ENCODE results near the gene GALNT17. TPM values are rescaled to one million over a fixed set of nuclear protein-coding genes. Genes with fewer than 3 reads are reported as not detected.

The GALNT17 gene
- polyA plus RNA-seq, 1 donor from 2014 or later: 15.7 TPM

GRCh38 chr7:71312755-71313490 is 181.0 kb downstream of the GALNT17 start:
- Histone ChIP-seq H3K27me3 (ENCODE audit: insufficient read depth, low read depth, low read length) (no peaks in the 10 kb centered on the region), H3K9ac (ENCODE audit: low read length) (no peak overlapping the region), H3K79me2 (replicated peaks; ENCODE audit: insufficient read depth, low read length) (no peaks in the 10 kb centered on the region), H3K36me3 (ENCODE audit: insufficient read depth, low read length) (no peaks in the 10 kb centered on the region), H3K4me3 (ENCODE audit: low read length) (no peak overlapping the region), H3K4me2 (ENCODE audit: low read length) (no peak overlapping the region), H3K9me3 (ENCODE audit: low read length) (peaks cover 12% of the 10 kb centered on the region), H2AFZ (ENCODE audit: low read depth, low read length) (no peak overlapping the region), H3K27ac (ENCODE audit: low read length) (no peak overlapping the region), H3K9me2 (ENCODE audit: insufficient read depth, low read length) (no peaks in the 10 kb centered on the region), H3F3A (ENCODE audit: insufficient read depth, low read length, poor library complexity, severe bottlenecking) (no peaks in the 10 kb centered on the region), H4K20me1 (ENCODE audit: insufficient read depth) (no peaks in the 10 kb centered on the region)
- no peak for TF ChIP-seq EP300 (conservative IDR thresholded peaks at IDR 0.05; ENCODE audit: poor library complexity, severe bottlenecking)
- no peak for TF ChIP-seq POLR2AphosphoS5 (IDR thresholded peaks at IDR 0.05)
- TF ChIP-seq RAD21 (conservative IDR thresholded peaks at IDR 0.05): no peak
- no peak for TF ChIP-seq TAF1 (IDR thresholded peaks at IDR 0.05; ENCODE audit: low read depth)
- no peak for TF ChIP-seq MXI1 (conservative IDR thresholded peaks at IDR 0.05; ENCODE audit: poor library complexity, severe bottlenecking)
- TF ChIP-seq, protein P1, sequence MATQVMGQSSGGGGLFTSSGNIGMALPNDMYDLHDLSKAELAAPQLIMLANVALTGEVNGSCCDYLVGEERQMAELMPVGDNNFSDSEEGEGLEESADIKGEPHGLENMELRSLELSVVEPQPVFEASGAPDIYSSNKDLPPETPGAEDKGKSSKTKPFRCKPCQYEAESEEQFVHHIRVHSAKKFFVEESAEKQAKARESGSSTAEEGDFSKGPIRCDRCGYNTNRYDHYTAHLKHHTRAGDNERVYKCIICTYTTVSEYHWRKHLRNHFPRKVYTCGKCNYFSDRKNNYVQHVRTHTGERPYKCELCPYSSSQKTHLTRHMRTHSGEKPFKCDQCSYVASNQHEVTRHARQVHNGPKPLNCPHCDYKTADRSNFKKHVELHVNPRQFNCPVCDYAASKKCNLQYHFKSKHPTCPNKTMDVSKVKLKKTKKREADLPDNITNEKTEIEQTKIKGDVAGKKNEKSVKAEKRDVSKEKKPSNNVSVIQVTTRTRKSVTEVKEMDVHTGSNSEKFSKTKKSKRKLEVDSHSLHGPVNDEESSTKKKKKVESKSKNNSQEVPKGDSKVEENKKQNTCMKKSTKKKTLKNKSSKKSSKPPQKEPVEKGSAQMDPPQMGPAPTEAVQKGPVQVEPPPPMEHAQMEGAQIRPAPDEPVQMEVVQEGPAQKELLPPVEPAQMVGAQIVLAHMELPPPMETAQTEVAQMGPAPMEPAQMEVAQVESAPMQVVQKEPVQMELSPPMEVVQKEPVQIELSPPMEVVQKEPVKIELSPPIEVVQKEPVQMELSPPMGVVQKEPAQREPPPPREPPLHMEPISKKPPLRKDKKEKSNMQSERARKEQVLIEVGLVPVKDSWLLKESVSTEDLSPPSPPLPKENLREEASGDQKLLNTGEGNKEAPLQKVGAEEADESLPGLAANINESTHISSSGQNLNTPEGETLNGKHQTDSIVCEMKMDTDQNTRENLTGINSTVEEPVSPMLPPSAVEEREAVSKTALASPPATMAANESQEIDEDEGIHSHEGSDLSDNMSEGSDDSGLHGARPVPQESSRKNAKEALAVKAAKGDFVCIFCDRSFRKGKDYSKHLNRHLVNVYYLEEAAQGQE (IDR thresholded peaks at IDR 0.05; ENCODE audit: borderline replicate concordance): no peak
- TF ChIP-seq SMC3 (conservative IDR thresholded peaks at IDR 0.05; ENCODE audit: poor library complexity): no peak
- no peak for TF ChIP-seq EZH2 (IDR thresholded peaks at IDR 0.05; ENCODE audit: borderline replicate concordance, insufficient read depth, low read length, poor library complexity, severe bottlenecking)
- TF ChIP-seq, protein P2, sequence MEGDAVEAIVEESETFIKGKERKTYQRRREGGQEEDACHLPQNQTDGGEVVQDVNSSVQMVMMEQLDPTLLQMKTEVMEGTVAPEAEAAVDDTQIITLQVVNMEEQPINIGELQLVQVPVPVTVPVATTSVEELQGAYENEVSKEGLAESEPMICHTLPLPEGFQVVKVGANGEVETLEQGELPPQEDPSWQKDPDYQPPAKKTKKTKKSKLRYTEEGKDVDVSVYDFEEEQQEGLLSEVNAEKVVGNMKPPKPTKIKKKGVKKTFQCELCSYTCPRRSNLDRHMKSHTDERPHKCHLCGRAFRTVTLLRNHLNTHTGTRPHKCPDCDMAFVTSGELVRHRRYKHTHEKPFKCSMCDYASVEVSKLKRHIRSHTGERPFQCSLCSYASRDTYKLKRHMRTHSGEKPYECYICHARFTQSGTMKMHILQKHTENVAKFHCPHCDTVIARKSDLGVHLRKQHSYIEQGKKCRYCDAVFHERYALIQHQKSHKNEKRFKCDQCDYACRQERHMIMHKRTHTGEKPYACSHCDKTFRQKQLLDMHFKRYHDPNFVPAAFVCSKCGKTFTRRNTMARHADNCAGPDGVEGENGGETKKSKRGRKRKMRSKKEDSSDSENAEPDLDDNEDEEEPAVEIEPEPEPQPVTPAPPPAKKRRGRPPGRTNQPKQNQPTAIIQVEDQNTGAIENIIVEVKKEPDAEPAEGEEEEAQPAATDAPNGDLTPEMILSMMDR (IDR thresholded peaks at IDR 0.05; ENCODE audit: poor library complexity, severe bottlenecking): no peak

DNA sequence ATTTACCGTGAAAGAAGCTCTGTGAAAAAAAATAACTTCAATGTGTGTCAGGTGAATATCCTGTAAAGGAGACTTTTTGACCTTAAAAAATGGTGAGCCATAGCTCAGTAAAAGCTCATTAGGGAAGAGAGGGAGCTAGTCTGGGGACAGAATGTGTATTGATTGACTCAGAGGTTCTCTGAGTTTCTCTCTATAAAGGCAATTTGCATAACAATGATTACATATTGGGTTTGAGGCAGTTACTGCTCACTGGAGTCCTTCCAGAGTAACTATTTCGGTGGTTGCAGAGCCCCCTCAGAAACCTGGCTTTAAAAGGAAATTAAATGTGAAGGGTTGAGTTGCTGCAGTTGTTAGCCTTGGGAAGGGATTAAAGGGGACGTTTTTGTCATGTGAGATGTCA is 181.6 kb downstream of the GALNT17 start:
- TF ChIP-seq POLR2AphosphoS5 (IDR thresholded peaks at IDR 0.05): no peak
- no peak for TF ChIP-seq EP300 (conservative IDR thresholded peaks at IDR 0.05; ENCODE audit: poor library complexity, severe bottlenecking)
- TF ChIP-seq SMC3 (conservative IDR thresholded peaks at IDR 0.05; ENCODE audit: poor library complexity): no peak
- TF ChIP-seq MXI1 (conservative IDR thresholded peaks at IDR 0.05; ENCODE audit: poor library complexity, severe bottlenecking): no peak
- TF ChIP-seq, protein P1 (IDR thresholded peaks at IDR 0.05; ENCODE audit: borderline replicate concordance): no peak
- TF ChIP-seq TAF1 (IDR thresholded peaks at IDR 0.05; ENCODE audit: low read depth): no peak
- no peak for TF ChIP-seq EZH2 (IDR thresholded peaks at IDR 0.05; ENCODE audit: borderline replicate concordance, insufficient read depth, low read length, poor library complexity, severe bottlenecking)
- TF ChIP-seq, protein P2 (IDR thresholded peaks at IDR 0.05; ENCODE audit: poor library complexity, severe bottlenecking): no peak
- TF ChIP-seq RAD21 (conservative IDR thresholded peaks at IDR 0.05): no peak
- no peak overlapping the region for H3K27ac ChIP-seq (ENCODE audit: low read length)
- no peak overlapping the region for H2AFZ ChIP-seq (ENCODE audit: low read depth, low read length)
- no peaks in the 10 kb centered on the region for H4K20me1 ChIP-seq (ENCODE audit: insufficient read depth)
- H3K79me2 ChIP-seq (replicated peaks; ENCODE audit: insufficient read depth, low read length): no peaks in the 10 kb centered on the region
- H3F3A ChIP-seq (ENCODE audit: insufficient read depth, low read length, poor library complexity, severe bottlenecking): no peaks in the 10 kb centered on the region
- H3K27me3 ChIP-seq (ENCODE audit: insufficient read depth, low read depth, low read length): no peaks in the 10 kb centered on the region
- H3K9ac ChIP-seq (ENCODE audit: low read length): no peak overlapping the region
- H3K36me3 ChIP-seq (ENCODE audit: insufficient read depth, low read length): no peaks in the 10 kb centered on the region
- no peaks in the 10 kb centered on the region for H3K9me2 ChIP-seq (ENCODE audit: insufficient read depth, low read length)
- H3K4me2 ChIP-seq (ENCODE audit: low read length): no peak overlapping the region
- H3K9me3 ChIP-seq (ENCODE audit: low read length): peaks cover 12% of the 10 kb centered on the region
- H3K4me3 ChIP-seq (ENCODE audit: low read length): no peak overlapping the region

Measured in neural cell (in vitro differentiated cells).